ENCODE measurements around the gene KIF3B.
A peak's percentile ranks its signal among the peaks of the same experiment; 100 is the strongest.
"Not testable (repeated sequence)": the region's sequence is repeated elsewhere in the genome, so short reads cannot be mapped to it uniquely, and the experiment has no call there.

Gene KIF3B

GRCh38 chr20:32249030-32249738 lies 28.3 kb upstream of the KIF3B start:
- no peak for DNase-seq

- DNase-seq = no peak
Observed at GRCh38 chr20:32251470-32251869, 26.0 kb upstream of the KIF3B start.

GRCh38 chr20:32252189-32252588 lies 25.3 kb upstream of the KIF3B start:
- no peak for DNase-seq

GRCh38 chr20:32260973-32261372 lies 16.5 kb upstream of the KIF3B start:
- DNase-seq = not testable (repeated sequence)

- no peak for DNase-seq
Observed at GRCh38 chr20:32261644-32262043, 15.8 kb upstream of the KIF3B start.

GRCh38 chr20:32263398-32263954 lies 14.0 kb upstream of the KIF3B start:
- no peak for DNase-seq

GRCh38 chr20:32271620-32272019 lies 5.8 kb upstream of the KIF3B start:
- DNase-seq = no peak

- no peak for DNase-seq
Observed at GRCh38 chr20:32274359-32274758, 3.1 kb upstream of the KIF3B start.

- DNase-seq = not testable (repeated sequence)
Observed at GRCh38 chr20:32275163-32275562, 2.3 kb upstream of the KIF3B start.

GRCh38 chr20:32278199-32278643 lies 770 bp downstream of the KIF3B start:
- DNase-seq = no peak

GRCh38 chr20:32281711-32282110 lies 4.3 kb downstream of the KIF3B start:
- no peak for DNase-seq

GRCh38 chr20:32282461-32282860 lies 5.0 kb downstream of the KIF3B start:
- DNase-seq = no peak

GRCh38 chr20:32285082-32285620 lies 7.7 kb downstream of the KIF3B start:
- no peak for DNase-seq

- DNase-seq = peak; percentile 56
Observed at GRCh38 chr20:32285621-32286371, 8.3 kb downstream of the KIF3B start.

GRCh38 chr20:32287231-32287638 lies 9.8 kb downstream of the KIF3B start:
- no peak for DNase-seq

GRCh38 chr20:32288225-32288849 lies 10.9 kb downstream of the KIF3B start:
- DNase-seq = no peak

GRCh38 chr20:32289299-32289660 lies 11.8 kb downstream of the KIF3B start:
- not testable (repeated sequence) for DNase-seq

GRCh38 chr20:32289661-32290431 lies 12.4 kb downstream of the KIF3B start:
- no peak for DNase-seq

GRCh38 chr20:32291166-32291565 lies 13.7 kb downstream of the KIF3B start:
- DNase-seq = no peak

GRCh38 chr20:32292548-32292947 lies 15.1 kb downstream of the KIF3B start:
- DNase-seq = no peak

- no peak for DNase-seq
Observed at GRCh38 chr20:32294071-32294470, 16.6 kb downstream of the KIF3B start.

GRCh38 chr20:32296412-32296811 lies 19.0 kb downstream of the KIF3B start:
- no peak for DNase-seq
